Pericardium fibroblast (primary cell): ENCODE results near the gene ANKH. TPM values are rescaled to one million over a fixed set of nuclear protein-coding genes. Genes with fewer than 3 reads are reported as not detected.

Source experiments
- total RNA-seq: library from RNA; depleted of rRNA; stranded (reverse); fragments of >200 nt; gene quantifications from 2 replicates; pipeline ENCODE4 v1.2.3, GENCODE V29; 2015

ANKH gene
- 8.8 and 19.2 TPM in 2 replicates for total RNA-seq

DNA sequence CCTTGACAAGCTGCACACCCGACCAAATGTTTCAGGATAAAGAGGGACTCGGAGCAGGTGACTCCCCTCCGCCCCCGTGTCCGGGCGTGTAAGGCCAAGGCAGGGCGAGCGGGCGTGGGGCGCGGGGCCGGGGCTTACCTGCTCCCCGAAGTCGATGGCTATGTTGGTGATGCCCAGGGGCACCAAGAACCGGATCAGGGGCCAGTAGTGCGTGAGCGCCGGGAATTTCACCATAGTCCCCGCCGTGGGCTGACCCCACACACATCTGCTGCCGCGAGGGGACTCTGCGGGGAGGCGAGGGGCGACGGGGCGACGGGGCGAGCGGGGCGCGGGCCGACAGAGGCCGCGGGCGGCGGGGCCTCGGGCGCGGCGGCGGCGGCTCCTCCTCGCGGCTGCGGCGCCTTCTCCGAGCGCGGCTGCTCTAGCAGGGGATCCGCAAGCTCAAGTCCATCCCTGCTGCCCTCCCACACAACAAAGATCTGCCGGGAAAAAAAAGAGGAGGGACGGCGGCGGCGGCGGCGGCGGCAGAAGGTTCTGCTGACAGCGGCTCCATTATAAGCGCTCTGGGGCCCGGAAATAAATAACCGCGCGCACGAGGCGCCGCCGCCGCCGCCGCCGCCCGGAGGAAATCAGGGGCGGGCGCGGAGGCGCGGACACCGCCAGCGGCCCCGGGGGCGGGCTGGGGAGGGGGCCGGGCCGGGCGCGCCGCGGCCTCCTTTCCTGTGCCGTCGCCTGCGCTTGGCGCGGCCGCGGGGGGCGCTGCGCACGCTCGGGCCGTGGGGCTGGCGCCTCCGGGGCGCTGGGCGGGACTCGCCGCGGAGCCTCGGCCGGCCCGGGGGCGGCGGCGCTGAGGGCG, at the start of gene ANKH:
ANKH (minus strand) TSS at position 565 of the 856 bp plus-strand sequence; CDS start at position 234, 331 bp downstream.

DNA sequence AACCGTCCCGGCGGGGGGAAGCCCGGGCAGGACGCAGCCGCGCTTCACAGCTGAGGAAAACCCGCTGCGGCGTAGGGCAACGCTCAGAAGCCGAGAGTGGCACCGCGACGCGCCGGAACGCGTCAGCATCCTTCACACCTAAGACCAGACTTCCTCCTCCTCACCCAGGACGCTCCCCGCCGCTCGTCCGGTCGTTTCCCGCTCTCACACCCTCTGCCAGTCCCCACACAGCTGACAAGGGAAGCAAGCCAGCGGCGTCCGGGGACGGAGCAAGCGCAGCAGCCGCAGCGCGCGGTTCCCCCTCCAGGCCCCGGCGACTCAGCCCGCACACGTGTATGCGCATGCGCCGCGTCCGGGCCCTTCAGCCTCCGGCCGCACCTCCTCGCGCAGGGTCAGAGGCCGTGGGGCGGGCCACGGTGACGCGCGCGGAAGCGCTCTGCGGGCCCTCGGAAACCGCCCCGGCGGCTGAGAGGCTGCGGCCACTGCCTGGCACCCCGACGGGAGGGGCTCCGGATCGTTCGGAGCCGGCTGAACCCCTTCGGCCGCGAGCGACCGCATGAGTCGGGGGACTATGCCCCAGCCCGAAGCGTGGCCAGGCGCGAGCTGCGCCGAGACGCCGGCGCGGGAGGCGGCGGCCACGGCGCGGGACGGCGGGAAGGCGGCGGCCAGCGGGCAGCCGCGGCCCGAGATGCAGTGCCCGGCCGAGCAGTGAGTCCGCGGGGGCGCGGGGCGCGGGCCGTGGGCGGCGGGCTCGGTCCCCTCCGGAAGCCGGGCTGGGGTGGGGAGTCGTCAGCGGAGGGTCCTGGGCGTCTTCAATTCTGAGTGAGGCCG, 207.1 kb downstream of the ANKH start, which contains the start of gene OTULIN:
OTULIN (plus strand) TSS at position 449 of the 831 bp plus-strand sequence; CDS start at position 557, 108 bp downstream.

Other genes with a start within 250 kb of the ANKH start
- gene OTULIN, start 207.1 kb downstream of the ANKH start, total RNA-seq, result 15.7 and 19.7 TPM in 2 replicates